Lower leg skin (tissue), 4 donors: ENCODE measurements around the gene C2CD3. TPM values are rescaled to one million over a fixed set of nuclear protein-coding genes. Genes with fewer than 3 reads are reported as not detected.

Experiments used
- DNase-seq, 2 donors: peaks; one replicate each; pipeline ENCODE4 v3.0.0-alpha.2; 2019; ENCODE audit warnings: low spot score in 2 of 2
- H3K4me3 ChIP-seq: fragments of 200-600 bp; sonication (generic); 2 replicates; pipeline ENCODE4 v1.5.1; 2017; ENCODE audit warnings: mild to moderate bottlenecking, low read depth; ENCODE audit not compliant: poor library complexity, severe bottlenecking
- CTCF ChIP-seq, 3 donors: fragments of 450-650 bp; IDR thresholded peaks; one replicate each; pipeline ENCODE4 v1.5.1; 2016; ENCODE audit warnings: antibody characterized with exemption in 3 of 3, mild to moderate bottlenecking in 3 of 3, moderate library complexity in 2 of 3
- POLR2A ChIP-seq, 2 donors: fragments of 450-650 bp; IDR thresholded peaks; one replicate each; pipeline ENCODE4 v1.6.1; 2016 to 2017; ENCODE audit warnings: antibody characterized with exemption in 2 of 2, mild to moderate bottlenecking in 1 of 2, moderate library complexity in 1 of 2
- WGBS, 2 donors: methylation state at CpG; one replicate each; pipeline ENCODE4 v1.1.5; 2018; 5-methylcytosine and 5-hydroxymethylcytosine counted together
- intact Hi-C: fragments of 100-400 bp; cut with DNase I; formaldehyde crosslinking; loops from one replicate; pipeline ENCODE4 v1.15.0; 2023; ENCODE audit warnings: low total_unique reads
- total RNA-seq, 4 donors: library from RNA; depleted of rRNA; stranded (reverse); fragments of >200 nt; gene quantifications; one replicate each; pipeline ENCODE4 v1.1.0, GENCODE V29; 2016

C2CD3 gene
- total RNA-seq, 4 donors from 2014 or later: 16.9 to 28.0 (median 24.4) TPM

GRCh38 chr11:74002832-74003231 lies 168.0 kb downstream of the C2CD3 start:
- DNase-seq: no peak
- intact Hi-C loops: no loop called here
- 95 to 96% methylated on average over 4 of the region's 4 CpGs for WGBS, 2 donors
- no peak for TF ChIP-seq POLR2A (IDR thresholded peaks at IDR 0.05)
- TF ChIP-seq CTCF (IDR thresholded peaks at IDR 0.05): no peak
- no peak overlapping the region for H3K4me3 ChIP-seq

- H3K4me3 ChIP-seq: no peak overlapping the region
- WGBS, 2 donors: 75 to 84% methylated on average over 7 of the region's 7 CpGs
- peak in 1 of 2 donors; percentile 66 for DNase-seq
- intact Hi-C loops: no loop called here
- no peak for TF ChIP-seq CTCF (IDR thresholded peaks at IDR 0.05)
- TF ChIP-seq POLR2A (IDR thresholded peaks at IDR 0.05): no peak
Observed at GRCh38 chr11:74001822-74002286, 168.9 kb downstream of the C2CD3 start.

- no peak overlapping the region for H3K4me3 ChIP-seq
- TF ChIP-seq POLR2A (IDR thresholded peaks at IDR 0.05) (no peak), CTCF (IDR thresholded peaks at IDR 0.05) (no peak)
- 86 to 88% methylated on average over 14 of the region's 14 CpGs for WGBS, 2 donors
- intact Hi-C loops: no loop called here
- DNase-seq: peak in 1 of 2 donors; percentile 31
Observed at GRCh38 chr11:74000307-74001133, 170.3 kb downstream of the C2CD3 start.

GRCh38 chr11:73999581-74000306 lies 171.1 kb downstream of the C2CD3 start:
- no peak overlapping the region for H3K4me3 ChIP-seq
- intact Hi-C loops: no loop called here
- 77 to 80% methylated on average over 8 of the region's 8 CpGs for WGBS, 2 donors
- peak in 1 of 2 donors; percentile 67 for DNase-seq
- TF ChIP-seq POLR2A (IDR thresholded peaks at IDR 0.05): no peak
- TF ChIP-seq CTCF (IDR thresholded peaks at IDR 0.05): no peak

GRCh38 chr11:73998846-73999575 lies 171.8 kb downstream of the C2CD3 start:
- TF ChIP-seq POLR2A (IDR thresholded peaks at IDR 0.05): no peak
- TF ChIP-seq CTCF (IDR thresholded peaks at IDR 0.05): no peak
- intact Hi-C loops: no loop called here
- 93 to 96% methylated on average over 13 of the region's 13 CpGs for WGBS, 2 donors
- peak in 1 of 2 donors; percentile 60 for DNase-seq
- H3K4me3 ChIP-seq: no peak overlapping the region
